ENCODE results near the gene COMMD7. TPM values are rescaled to one million over a fixed set of nuclear protein-coding genes. Genes with fewer than 3 reads are reported as not detected.
"Not testable (repeated sequence)": the region's sequence is repeated elsewhere in the genome, so short reads cannot be mapped to it uniquely, and the experiment has no call there.

The COMMD7 gene
- total RNA-seq, 1 experiment from 2014 or later = 28.3 TPM

DNA sequence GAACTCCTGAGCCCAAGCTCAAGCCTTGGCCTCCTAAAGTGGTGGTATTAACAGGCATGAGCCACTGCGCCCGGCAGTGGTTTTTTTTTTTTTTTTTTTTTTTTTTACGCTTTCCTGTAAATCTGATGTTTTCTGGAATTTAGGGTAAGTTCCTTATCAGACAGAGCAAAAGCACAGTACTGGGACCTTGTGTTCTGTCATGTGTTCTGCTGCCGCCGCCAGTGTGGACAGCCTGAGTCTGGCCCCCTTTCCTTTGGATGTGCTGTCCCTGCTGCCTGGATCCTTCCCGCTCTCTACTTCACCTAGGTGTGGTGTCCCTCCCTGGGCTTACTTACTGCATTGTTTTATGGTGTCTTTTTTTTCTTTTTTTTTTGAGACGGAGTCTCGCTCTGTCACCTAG lies 30.6 kb upstream of the COMMD7 start:
- Mint-ChIP-seq H3K27ac (ENCODE audit: low read depth, unreplicated experiment) (no peak overlapping the region), H3K9me3 (ENCODE audit: unreplicated experiment) (no peaks in the 10 kb centered on the region), H3K4me3 (ENCODE audit: unreplicated experiment) (no peak overlapping the region), H3K4me1 (ENCODE audit: insufficient read depth, unreplicated experiment) (peaks cover 17% of the 10 kb centered on the region), H3K27me3 (ENCODE audit: insufficient read depth, unreplicated experiment) (no peaks in the 10 kb centered on the region), H3K36me3 (ENCODE audit: insufficient read depth, unreplicated experiment) (no peaks in the 10 kb centered on the region)
- POLR2A ChIA-PET = no interaction called here
- intact Hi-C loops (cut with micrococcal nuclease) = no loop called here
- CTCF ChIA-PET = interaction anchor here (0.6 to 1.5 kb wide), 6 partner anchors 16 to 265 kb away, joined by 3 to 6 read pairs (median 4); no protein-coding TSS in a partner anchor
- no peak for DNase-seq (ENCODE audit: unreplicated experiment)
- TF ChIP-seq, protein P1, sequence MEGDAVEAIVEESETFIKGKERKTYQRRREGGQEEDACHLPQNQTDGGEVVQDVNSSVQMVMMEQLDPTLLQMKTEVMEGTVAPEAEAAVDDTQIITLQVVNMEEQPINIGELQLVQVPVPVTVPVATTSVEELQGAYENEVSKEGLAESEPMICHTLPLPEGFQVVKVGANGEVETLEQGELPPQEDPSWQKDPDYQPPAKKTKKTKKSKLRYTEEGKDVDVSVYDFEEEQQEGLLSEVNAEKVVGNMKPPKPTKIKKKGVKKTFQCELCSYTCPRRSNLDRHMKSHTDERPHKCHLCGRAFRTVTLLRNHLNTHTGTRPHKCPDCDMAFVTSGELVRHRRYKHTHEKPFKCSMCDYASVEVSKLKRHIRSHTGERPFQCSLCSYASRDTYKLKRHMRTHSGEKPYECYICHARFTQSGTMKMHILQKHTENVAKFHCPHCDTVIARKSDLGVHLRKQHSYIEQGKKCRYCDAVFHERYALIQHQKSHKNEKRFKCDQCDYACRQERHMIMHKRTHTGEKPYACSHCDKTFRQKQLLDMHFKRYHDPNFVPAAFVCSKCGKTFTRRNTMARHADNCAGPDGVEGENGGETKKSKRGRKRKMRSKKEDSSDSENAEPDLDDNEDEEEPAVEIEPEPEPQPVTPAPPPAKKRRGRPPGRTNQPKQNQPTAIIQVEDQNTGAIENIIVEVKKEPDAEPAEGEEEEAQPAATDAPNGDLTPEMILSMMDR (IDR thresholded peaks at IDR 0.05; ENCODE audit: unreplicated experiment) = no peak
- BruUV-seq (replicated peaks) = no TSS peak

DNA sequence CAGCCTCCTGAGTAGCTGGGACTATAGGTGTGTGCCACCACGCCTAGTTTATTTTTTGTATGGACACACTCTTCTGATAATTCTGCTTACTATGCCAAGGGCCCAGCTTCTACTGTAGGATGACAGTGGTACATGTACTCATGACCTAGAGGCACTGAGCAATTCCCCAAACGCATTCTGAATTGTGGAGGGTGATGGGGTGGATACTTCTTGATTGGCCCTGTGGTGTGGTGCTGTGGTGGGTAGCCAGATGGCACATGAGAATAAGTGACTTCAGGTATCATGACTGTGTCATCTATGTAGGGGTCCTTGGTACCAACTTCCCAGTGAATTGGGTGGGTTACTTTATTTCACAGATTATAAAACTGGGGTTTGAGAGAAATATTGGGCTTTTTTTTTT lies 30.0 kb upstream of the COMMD7 start:
- ChIA-PET CTCF (interaction anchor here (0.7 to 1.5 kb wide), 3 partner anchors 17 to 1564 kb away, joined by 3 to 6 read pairs (median 4); no protein-coding TSS in a partner anchor), POLR2A (no interaction called here)
- BruUV-seq (replicated peaks) = no TSS peak
- Mint-ChIP-seq H3K27me3 (ENCODE audit: insufficient read depth, unreplicated experiment) (no peaks in the 10 kb centered on the region), H3K36me3 (ENCODE audit: insufficient read depth, unreplicated experiment) (no peaks in the 10 kb centered on the region), H3K4me1 (ENCODE audit: insufficient read depth, unreplicated experiment) (peaks cover 17% of the 10 kb centered on the region), H3K9me3 (ENCODE audit: unreplicated experiment) (no peaks in the 10 kb centered on the region), H3K4me3 (ENCODE audit: unreplicated experiment) (no peak overlapping the region), H3K27ac (ENCODE audit: low read depth, unreplicated experiment) (no peak overlapping the region)
- intact Hi-C loops (cut with micrococcal nuclease) = no loop called here
- no peak for DNase-seq (ENCODE audit: unreplicated experiment)
- TF ChIP-seq, protein P1 (IDR thresholded peaks at IDR 0.05; ENCODE audit: unreplicated experiment) = no peak

DNA sequence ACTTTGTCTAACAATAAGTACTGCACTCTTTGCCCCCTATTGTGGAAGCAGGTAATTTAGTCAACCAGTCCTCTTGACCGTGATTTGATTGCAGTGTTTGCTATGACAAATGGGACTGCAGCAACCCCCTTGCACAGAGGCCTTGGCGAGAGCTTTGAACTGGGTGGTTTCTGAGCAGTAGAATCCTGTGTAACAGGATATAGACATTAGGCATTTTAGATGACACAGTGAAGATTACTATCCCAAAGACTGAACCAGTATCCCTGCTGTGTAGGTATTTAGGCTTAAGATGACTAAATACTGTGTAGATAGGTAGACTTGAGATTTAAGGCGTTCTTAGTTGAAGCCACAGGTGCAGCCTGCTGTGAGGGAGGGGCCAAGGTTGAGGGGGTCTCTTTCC lies 28.8 kb upstream of the COMMD7 start:
- no peak for DNase-seq (ENCODE audit: unreplicated experiment)
- H3K9me3 Mint-ChIP-seq (ENCODE audit: unreplicated experiment) = no peaks in the 10 kb centered on the region
- intact Hi-C loops (cut with micrococcal nuclease) = no loop called here
- no peaks in the 10 kb centered on the region for H3K36me3 Mint-ChIP-seq (ENCODE audit: insufficient read depth, unreplicated experiment)
- POLR2A ChIA-PET = no interaction called here
- H3K27ac Mint-ChIP-seq (ENCODE audit: low read depth, unreplicated experiment) = no peak overlapping the region
- peaks cover 17% of the 10 kb centered on the region for H3K4me1 Mint-ChIP-seq (ENCODE audit: insufficient read depth, unreplicated experiment)
- TF ChIP-seq, protein P1 (IDR thresholded peaks at IDR 0.05; ENCODE audit: unreplicated experiment) = no peak
- H3K27me3 Mint-ChIP-seq (ENCODE audit: insufficient read depth, unreplicated experiment) = no peaks in the 10 kb centered on the region
- CTCF ChIA-PET = interaction anchor here (0.6 kb wide), 1 partner anchor 276 kb away, joined by 4 read pairs; no protein-coding TSS in a partner anchor
- no TSS peak for BruUV-seq (replicated peaks)
- H3K4me3 Mint-ChIP-seq (ENCODE audit: unreplicated experiment) = no peak overlapping the region

DNA sequence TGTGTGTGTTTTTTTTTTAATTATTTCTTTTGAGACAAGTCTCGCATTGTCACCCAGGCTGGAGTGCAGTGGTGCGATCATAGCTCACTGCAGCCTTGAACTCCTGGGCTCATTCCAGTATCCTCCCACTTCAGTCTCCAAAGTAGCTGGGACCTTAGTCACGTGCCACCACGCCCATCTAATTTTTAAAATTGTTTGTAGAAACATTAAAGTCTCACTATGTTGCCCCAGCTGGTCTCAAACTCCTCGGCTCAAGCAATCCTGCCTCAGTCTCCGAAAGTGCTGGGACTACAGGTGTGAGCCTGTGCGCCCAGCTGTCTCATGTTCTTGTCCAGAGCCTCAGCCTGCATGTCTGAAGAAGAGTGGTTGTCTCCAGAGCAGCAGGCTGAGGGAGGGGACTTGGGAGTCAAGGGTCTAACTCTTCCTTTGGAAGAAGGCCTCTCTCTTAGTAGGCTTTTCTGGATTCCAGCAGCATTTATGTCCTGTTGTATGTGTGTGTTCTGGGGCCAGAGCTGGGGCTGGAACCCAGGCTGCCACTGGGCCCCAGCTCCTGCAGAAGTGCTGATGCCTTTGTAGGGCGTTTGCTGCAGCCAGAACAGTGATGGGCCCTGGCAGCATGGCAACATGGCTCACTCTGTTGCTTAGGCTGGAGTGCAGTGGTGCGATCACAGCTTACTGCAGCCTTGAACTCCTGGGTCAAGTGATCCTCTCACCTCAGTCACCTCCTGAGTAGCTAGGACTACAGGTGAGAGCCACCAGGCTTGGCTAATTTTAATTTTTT lies 24.3 kb upstream of the COMMD7 start:
- intact Hi-C loops (cut with micrococcal nuclease) = no loop called here
- BruUV-seq (replicated peaks) = no TSS peak
- no peak overlapping the region for H3K27ac Mint-ChIP-seq (ENCODE audit: low read depth, unreplicated experiment)
- no peaks in the 10 kb centered on the region for H3K4me1 Mint-ChIP-seq (ENCODE audit: insufficient read depth, unreplicated experiment)
- H3K36me3 Mint-ChIP-seq (ENCODE audit: insufficient read depth, unreplicated experiment) = no peaks in the 10 kb centered on the region
- no peaks in the 10 kb centered on the region for H3K27me3 Mint-ChIP-seq (ENCODE audit: insufficient read depth, unreplicated experiment)
- POLR2A ChIA-PET = no interaction called here
- H3K9me3 Mint-ChIP-seq (ENCODE audit: unreplicated experiment) = no peaks in the 10 kb centered on the region
- TF ChIP-seq, protein P1 (IDR thresholded peaks at IDR 0.05; ENCODE audit: unreplicated experiment) = no peak
- DNase-seq (ENCODE audit: unreplicated experiment) = no peak
- H3K4me3 Mint-ChIP-seq (ENCODE audit: unreplicated experiment) = no peak overlapping the region
- CTCF ChIA-PET = interaction anchor here (0.6 to 4.8 kb wide), 5 partner anchors 11 to 311 kb away, joined by 3 to 29 read pairs (median 3); partner anchors contain the start of gene COMMD7

DNA sequence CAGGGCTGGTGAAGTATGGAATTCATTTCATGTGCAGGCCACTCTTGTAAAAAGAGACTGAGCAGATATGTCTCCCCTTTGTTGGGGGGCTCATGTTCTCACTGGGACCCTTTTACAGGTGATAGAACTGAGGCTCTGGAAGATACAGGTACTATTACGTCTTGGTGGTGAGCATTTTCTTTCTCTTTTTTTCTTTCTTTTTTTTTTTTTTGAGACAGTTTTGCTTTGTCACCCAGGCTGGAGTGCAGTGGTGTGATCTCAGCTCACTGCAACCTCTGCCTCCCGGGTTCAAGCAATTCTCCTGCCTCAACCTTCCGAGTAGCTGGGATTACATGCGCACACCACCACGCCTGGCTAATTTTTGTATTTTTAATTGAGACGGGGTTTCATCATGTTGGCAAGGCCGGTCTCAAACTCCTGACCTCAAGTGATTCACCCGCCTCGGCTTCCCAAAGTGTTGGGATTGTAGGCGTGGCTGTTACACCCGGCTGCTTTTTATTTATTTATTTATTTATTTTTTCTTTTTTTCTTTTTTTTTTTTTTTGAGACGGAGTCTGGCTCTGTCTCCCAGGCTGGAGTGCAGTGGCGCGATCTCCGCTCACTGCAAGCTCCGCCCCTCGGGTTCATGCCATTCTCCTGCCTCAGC lies 22.1 kb upstream of the COMMD7 start:
- H3K4me1 Mint-ChIP-seq (ENCODE audit: insufficient read depth, unreplicated experiment); H3K27me3 Mint-ChIP-seq (ENCODE audit: insufficient read depth, unreplicated experiment); intact Hi-C loops (cut with micrococcal nuclease); H3K36me3 Mint-ChIP-seq (ENCODE audit: insufficient read depth, unreplicated experiment); H3K27ac Mint-ChIP-seq (ENCODE audit: low read depth, unreplicated experiment); BruUV-seq (replicated peaks); H3K4me3 Mint-ChIP-seq (ENCODE audit: unreplicated experiment); H3K9me3 Mint-ChIP-seq (ENCODE audit: unreplicated experiment): not testable (repeated sequence)
- peak; percentile 42 for DNase-seq (ENCODE audit: unreplicated experiment)
- POLR2A ChIA-PET = interaction anchor here (1.2 to 3.5 kb wide), 2 partner anchors 10 to 22 kb away, joined by 3 to 26 read pairs; partner anchors contain the start of gene COMMD7
- CTCF ChIA-PET = interaction anchor here (0.6 to 4.8 kb wide), 3 partner anchors 13 to 40 kb away, joined by 3 to 29 read pairs (median 11); no protein-coding TSS in a partner anchor
